GM19351 (cell line): ENCODE data around the gene TBCCD1.
A peak's percentile ranks its signal among the peaks of the same experiment; 100 is the strongest.
"Not testable (repeated sequence)": the region's sequence is repeated elsewhere in the genome, so short reads cannot be mapped to it uniquely, and the experiment has no call there.

Source experiments
- ATAC-seq: cut with Tn5 transposase; IDR thresholded peaks from one replicate; pipeline ENCODE4 v1.9.1; 2021; ENCODE audit warnings: mild to moderate bottlenecking, moderate library complexity; ENCODE audit not compliant: unreplicated experiment

TBCCD1 gene

GRCh38 chr3:186598108-186598784 is 31.1 kb upstream of the TBCCD1 start:
- ATAC-seq = no peak

- no peak for ATAC-seq
Observed at GRCh38 chr3:186596568-186597287, 29.6 kb upstream of the TBCCD1 start.

- no peak for ATAC-seq
Observed at GRCh38 chr3:186594591-186595113, 27.5 kb upstream of the TBCCD1 start.

GRCh38 chr3:186593862-186594261 is 26.7 kb upstream of the TBCCD1 start:
- no peak for ATAC-seq

GRCh38 chr3:186592682-186593081 is 25.5 kb upstream of the TBCCD1 start:
- ATAC-seq = no peak

GRCh38 chr3:186590580-186591295 is 23.6 kb upstream of the TBCCD1 start:
- no peak for ATAC-seq

GRCh38 chr3:186589856-186590579 is 22.9 kb upstream of the TBCCD1 start:
- ATAC-seq = no peak

GRCh38 chr3:186589121-186589520 is 22.0 kb upstream of the TBCCD1 start:
- ATAC-seq = no peak

GRCh38 chr3:186588632-186589031 is 21.5 kb upstream of the TBCCD1 start:
- ATAC-seq = no peak

GRCh38 chr3:186587183-186587582 is 20.0 kb upstream of the TBCCD1 start:
- no peak for ATAC-seq

GRCh38 chr3:186586245-186586644 is 19.1 kb upstream of the TBCCD1 start:
- not testable (repeated sequence) for ATAC-seq

- no peak for ATAC-seq
Observed at GRCh38 chr3:186583831-186584230, 16.7 kb upstream of the TBCCD1 start.

GRCh38 chr3:186582541-186582940 is 15.4 kb upstream of the TBCCD1 start:
- ATAC-seq = no peak

GRCh38 chr3:186580785-186581184 is 13.6 kb upstream of the TBCCD1 start:
- no peak for ATAC-seq

- ATAC-seq = no peak
Observed at GRCh38 chr3:186577521-186577920, 10.4 kb upstream of the TBCCD1 start.

- no peak for ATAC-seq
Observed at GRCh38 chr3:186571644-186572013, 4.5 kb upstream of the TBCCD1 start.

GRCh38 chr3:186570941-186571643 is 4.0 kb upstream of the TBCCD1 start:
- no peak for ATAC-seq

- peak; percentile 82 for ATAC-seq
Observed at GRCh38 chr3:186570096-186570940, 3.2 kb upstream of the TBCCD1 start, which contains the start of gene DNAJB11. Gene DNAJB11 (plus strand): TSS chr3:186570720. CDS start chr3:186570898, 178 bp downstream.

GRCh38 chr3:186569779-186570095 is 2.6 kb upstream of the TBCCD1 start:
- no peak for ATAC-seq

GRCh38 chr3:186569361-186569760 is 2.2 kb upstream of the TBCCD1 start:
- not testable (repeated sequence) for ATAC-seq
